Heart right ventricle (tissue), 16 donors: ENCODE data around the gene ELFN1. TPM values are rescaled to one million over a fixed set of nuclear protein-coding genes. Genes with fewer than 3 reads are reported as not detected.

Experiments used
- ATAC-seq, 8 donors: fragments of 200-7000 bp; cut with Tn5 transposase; one replicate each; pipeline ENCODE4 v1.9.1; 2020; ENCODE audit warnings: mild to moderate bottlenecking in 8 of 8, moderate library complexity in 8 of 8, moderate number of reproducible peaks in 1 of 8
- DNase-seq, 2 donors: peaks; one replicate each; pipeline ENCODE4 v3.0.0-alpha.2; 2020
- H3K27ac ChIP-seq, 10 donors: fragments of 200-600 bp; sonication (generic) in 2 of 10; one replicate each; pipeline versions ENCODE4 v1.5.0 to v1.8.0; 2020 to 2022; ENCODE audit warnings: mild to moderate bottlenecking in 3 of 10
- H3K27me3 ChIP-seq, 7 donors: fragments of 200-600 bp; one replicate each; pipeline ENCODE4 v1.8.0; 2021 to 2022; ENCODE audit warnings: mild to moderate bottlenecking in 2 of 7
- H3K36me3 ChIP-seq, 9 donors: fragments of 200-600 bp; sonication (generic) in 1 of 9; one replicate each; pipeline versions ENCODE4 v1.5.0 to v1.8.0; 2020 to 2022; ENCODE audit warnings: mild to moderate bottlenecking in 2 of 9
- H3K4me1 ChIP-seq, 9 donors: fragments of 200-600 bp; sonication (generic) in 1 of 9; one replicate each; pipeline versions ENCODE4 v1.5.0 to v1.8.0; 2020 to 2022; ENCODE audit warnings: mild to moderate bottlenecking in 4 of 9
- H3K4me3 ChIP-seq, 10 donors: fragments of 200-600 bp; sonication (generic) in 2 of 10; one replicate each; pipeline versions ENCODE4 v1.5.0 to v1.8.0; 2020 to 2022; ENCODE audit warnings: mild to moderate bottlenecking in 7 of 10, moderate library complexity in 2 of 10
- H3K9me3 ChIP-seq, 11 donors: fragments of 200-600 bp in 10 of 11; sonication (generic) in 2 of 11; one replicate each; pipeline versions ENCODE4 v1.5.0 to v1.8.0; 2013 to 2022; ENCODE audit warnings: mild to moderate bottlenecking in 2 of 11, control low read depth in 1 of 11, moderate library complexity in 1 of 11
- CTCF ChIP-seq, 9 donors: fragments of 200-600 bp; sonication (generic) in 2 of 9; IDR thresholded peaks; one replicate each; pipeline versions ENCODE4 v1.5.0 to v1.8.0; 2021 to 2022; ENCODE audit warnings: antibody characterized with exemption in 9 of 9, mild to moderate bottlenecking in 5 of 9, moderate library complexity in 1 of 9
- WGBS, 2 donors: extraction: QIAGEN DNeasy Blood & Tissue Kit; methylation state at CpG; one replicate each; pipeline ENCODE4 v1.1.7; 2013; ENCODE audit warnings: inconsistent platforms in 1 of 2; 5-methylcytosine and 5-hydroxymethylcytosine counted together
- intact Hi-C, 10 donors: fragments of 100-400 bp; cut with DNase I; formaldehyde crosslinking; loops; one replicate each; pipeline versions ENCODE4 v1.11.1 to v1.14.2; 2022
- polyA plus RNA-seq, 2 donors: library from polyadenylated mRNA; stranded (reverse); fragments of 200-250 nt; gene quantifications; one replicate each; pipeline ENCODE4 v1.2.3, GENCODE V29; 2013
- total RNA-seq, 10 donors: library from RNA; stranded (reverse); fragmentation: NEBNext Ultra II Directional in 3 of 10; extraction: Animal tissue kit (Norgen Biotek cat#: 25700) in 3 of 10; gene quantifications; one replicate each; pipeline versions ENCODE4 v1.2.1 to v1.2.4, GENCODE V29; 2021 to 2023
- donor health status: Arrhythmogenic right ventricular cardiomyopathy.
- donor health status: ischemic (EF 13 %, LVEDD 7.1; RV severe dilation, severe dysfunction).
- donor health status: healthy with polysubstance abuse.
- donor health status: DM: no; HTN: yes; CAD: no.
- donor health status: DM: no; HTN: no; CAD: no.
- donor health status: ischemic (EF 25% LVEDD 6.9; RV normal size, moderate dysfunction).
- donor health status: ischemic (EF 25% LVEDD 5.7; RV mildly dilated, moderate dysfunction).
- donor health status: healthy.
- donor health status: DM: yes; HTN: yes; CAD: no.
- donor health status: Ischemic cardiomyopathy.
- donor health status: ischemic (EF 35%, LVEDD 5.7; RV mildly dilated, moderate dysfunction).
- donor health status: nonischemic (EF 11% LVEDD 7.7; RV severe dilation, severe dysfunction).
- donor health status: DM: yes; HTN: yes; CAD: no.
- donor health status: PGD.
- donor health status: ischemic (EF 29% LVEDD 5.4; RV normal size, mild dysfunction).
- donor health status: nonischemic (EF 23%, LVEDD 6.1; RV moderate dilation, normal function).

The ELFN1 gene
- total and polyA plus RNA-seq, 12 donors, result 3.0 to 9.5 (median 6.0) TPM

GRCh38 chr7:1650363-1651030 is 19.6 kb upstream of the ELFN1 start:
- ATAC-seq (no peak), DNase-seq (no peak)
- Histone ChIP-seq H3K4me1 (peaks cover 16 to 33% (median 22%) of the 10 kb centered on the region in 9 donors), H3K9me3 (no peaks in the 10 kb centered on the region), H3K4me3 (no peak overlapping the region), H3K36me3 (no peaks in the 10 kb centered on the region), H3K27ac (no peak overlapping the region), H3K27me3 (peaks cover 0 to 49% (median 27%) of the 10 kb centered on the region in 7 donors)
- intact Hi-C loops, result loop anchor here in 1 of 10 donors (10.0 kb wide), 1 partner anchor 494 kb away; no protein-coding TSS in a partner anchor
- 76 to 85% methylated on average over 23 of the region's 23 CpGs for WGBS, 2 donors
- TF ChIP-seq CTCF (IDR thresholded peaks at IDR 0.05), result no peak

GRCh38 chr7:1651031-1651446 is 19.0 kb upstream of the ELFN1 start:
- H3K36me3 ChIP-seq, result no peaks in the 10 kb centered on the region
- peaks cover 16 to 30% (median 22%) of the 10 kb centered on the region in 9 donors for H3K4me1 ChIP-seq
- 73 to 77% methylated on average over 13 of the region's 13 CpGs for WGBS, 2 donors
- peaks cover 0 to 48% (median 30%) of the 10 kb centered on the region in 7 donors for H3K27me3 ChIP-seq
- ATAC-seq (no peak), DNase-seq (no peak)
- H3K27ac ChIP-seq, result no peak overlapping the region
- H3K9me3 ChIP-seq, result no peaks in the 10 kb centered on the region
- H3K4me3 ChIP-seq, result no peak overlapping the region
- no peak for TF ChIP-seq CTCF (IDR thresholded peaks at IDR 0.05)
- intact Hi-C loops, result loop anchor here in 1 of 10 donors (10.0 kb wide), 1 partner anchor 494 kb away; no protein-coding TSS in a partner anchor

- peaks cover 14 to 23% (median 18%) of the 10 kb centered on the region in 9 donors for H3K4me1 ChIP-seq
- 77 to 85% methylated on average over 6 of the region's 6 CpGs for WGBS, 2 donors
- H3K36me3 ChIP-seq, result no peaks in the 10 kb centered on the region
- ATAC-seq (no peak), DNase-seq (no peak)
- H3K9me3 ChIP-seq, result no peaks in the 10 kb centered on the region
- H3K27me3 ChIP-seq, result peaks cover 0 to 57% (median 27%) of the 10 kb centered on the region in 7 donors
- H3K27ac ChIP-seq, result no peak overlapping the region
- intact Hi-C loops, result loop anchor here in 1 of 10 donors (10.0 kb wide), 1 partner anchor 493 kb away; no protein-coding TSS in a partner anchor
- H3K4me3 ChIP-seq, result no peak overlapping the region
- no peak for TF ChIP-seq CTCF (IDR thresholded peaks at IDR 0.05)
Observed at GRCh38 chr7:1651891-1652290, 18.2 kb upstream of the ELFN1 start.

- TF ChIP-seq CTCF (IDR thresholded peaks at IDR 0.05), result no peak
- intact Hi-C loops, result loop anchor here in 1 of 10 donors (10.0 kb wide), 1 partner anchor 491 kb away; no protein-coding TSS in a partner anchor
- ATAC-seq (no peak), DNase-seq (no peak)
- Histone ChIP-seq H3K27ac (no peak overlapping the region), H3K27me3 (peaks cover 0 to 59% (median 31%) of the 10 kb centered on the region in 7 donors), H3K36me3 (no peaks in the 10 kb centered on the region), H3K9me3 (no peaks in the 10 kb centered on the region), H3K4me1 (peaks cover 2 to 7% (median 4%) of the 10 kb centered on the region in 9 donors), H3K4me3 (no peak overlapping the region)
- 92 to 96% methylated on average over 4 of the region's 4 CpGs for WGBS, 2 donors
Observed at GRCh38 chr7:1653500-1653899, 16.6 kb upstream of the ELFN1 start.
